Measurements from ENCODE around the gene CDH24. TPM values are rescaled to one million over a fixed set of nuclear protein-coding genes. Genes with fewer than 3 reads are reported as not detected.

CDH24 gene
- total and polyA plus RNA-seq, 2 experiments from 2014 or later: 1.5 to 3.8 TPM

DNA sequence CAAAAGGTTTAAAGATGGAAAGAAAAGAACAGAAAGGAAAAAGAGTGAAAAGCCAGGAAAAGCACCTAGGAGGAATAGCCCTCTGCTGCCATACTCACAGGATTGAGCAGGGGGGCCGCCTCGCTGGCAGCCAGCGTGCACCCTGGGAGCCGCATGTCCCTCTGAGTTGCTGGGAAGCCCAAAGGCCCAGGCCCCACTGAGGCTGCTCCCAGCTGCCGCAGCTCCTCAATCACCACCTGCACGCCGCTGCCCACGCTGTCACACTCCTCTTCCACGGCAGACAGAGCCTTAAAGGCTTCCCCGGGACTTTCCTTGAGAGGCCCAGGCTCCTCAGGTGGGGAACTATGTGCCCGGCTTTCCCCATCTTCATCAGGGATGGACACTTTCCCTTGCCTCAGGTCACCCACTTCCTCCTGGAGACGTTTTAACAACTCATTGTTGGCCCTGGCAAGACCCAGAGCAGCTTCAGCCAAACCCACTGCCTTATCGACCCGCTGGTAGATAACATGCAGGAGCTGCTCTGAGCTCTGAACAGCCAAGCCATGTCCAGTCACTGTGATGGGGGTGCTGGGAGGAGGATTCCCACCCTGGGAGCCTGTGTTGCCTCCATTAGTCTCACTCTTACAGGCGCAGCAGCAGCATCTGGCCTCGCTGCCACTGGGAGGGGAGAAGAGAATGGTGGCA is 58.8 kb downstream of the CDH24 start:
- H3K36me3 ChIP-seq (ENCODE audit: low read depth): no peaks in the 10 kb centered on the region
- no peak overlapping the region for H3K4me2 ChIP-seq (ENCODE audit: unreplicated experiment)
- H3K27ac ChIP-seq: no peak overlapping the region
- no peaks in the 10 kb centered on the region for H3K79me2 ChIP-seq (ENCODE audit: insufficient read depth)
- H3F3A ChIP-seq (ENCODE audit: insufficient read depth): no peaks in the 10 kb centered on the region
- H3K9me2 ChIP-seq (ENCODE audit: insufficient read depth): no peaks in the 10 kb centered on the region
- no peaks in the 10 kb centered on the region for H3K27me3 ChIP-seq (replicated peaks; ENCODE audit: insufficient read depth)
- WGBS, 2 experiments (ENCODE audit: low coverage in 1 of 2, low lambda C conversion rate in 2 of 2, missing lambda C conversion rate in 2 of 2): 90 to 92% methylated on average over 16 of the region's 16 CpGs
- no peak for DNase-seq
- no peaks in the 10 kb centered on the region for H3K9me3 ChIP-seq (ENCODE audit: low read depth)
- H3K9ac ChIP-seq: no peak overlapping the region
- no peaks in the 10 kb centered on the region for H4K20me1 ChIP-seq (ENCODE audit: insufficient read depth)
- no peak overlapping the region for H3K4me3 ChIP-seq
- no peak for TF ChIP-seq EZH2 (IDR thresholded peaks at IDR 0.05; ENCODE audit: insufficient read depth, poor library complexity, severe bottlenecking)
- no peak for TF ChIP-seq EZH2phosphoT487 (IDR thresholded peaks at IDR 0.05; ENCODE audit: insufficient read depth, low read depth)
- in situ Hi-C loops (cut with MboI): no loop called here
- H3K4me1 ChIP-seq (ENCODE audit: insufficient read depth): peaks cover 9% of the 10 kb centered on the region
- no peak overlapping the region for H2AFZ ChIP-seq

DNA sequence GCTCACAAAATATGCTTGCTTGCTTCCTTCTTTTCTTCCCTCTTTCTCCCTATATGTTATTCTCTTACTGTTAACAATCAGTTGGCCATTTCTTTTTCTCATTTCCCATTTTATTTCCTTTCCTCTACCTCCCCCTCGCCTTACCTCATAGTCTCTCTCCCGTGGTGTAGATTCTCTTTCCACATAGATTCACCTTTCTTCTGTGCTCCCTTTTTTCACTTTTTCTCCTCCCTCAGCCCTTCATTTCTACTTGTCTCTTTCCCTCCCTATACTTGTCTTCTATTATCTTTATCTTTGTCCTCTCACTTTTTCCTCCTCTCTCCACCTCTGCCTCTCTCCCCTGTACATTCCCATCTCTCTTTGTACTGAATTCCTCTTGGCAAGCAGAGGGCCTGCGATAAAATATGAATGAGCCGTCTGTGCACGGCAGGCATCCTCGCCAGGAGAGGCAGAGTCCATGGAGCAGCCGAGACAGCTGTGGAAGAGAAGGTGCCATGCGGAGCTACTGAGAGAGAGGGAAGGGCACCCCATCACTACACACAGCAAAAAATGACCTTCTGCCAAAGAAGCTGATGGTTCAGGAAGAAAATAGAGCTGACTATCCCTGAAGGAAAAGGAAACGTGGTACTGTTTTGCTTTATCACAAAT is 59.5 kb downstream of the CDH24 start:
- no peaks in the 10 kb centered on the region for H3K36me3 ChIP-seq (ENCODE audit: low read depth)
- no peak overlapping the region for H3K9ac ChIP-seq
- no peak overlapping the region for H3K4me2 ChIP-seq (ENCODE audit: unreplicated experiment)
- no peak overlapping the region for H3K4me3 ChIP-seq
- peaks cover 9% of the 10 kb centered on the region for H3K4me1 ChIP-seq (ENCODE audit: insufficient read depth)
- H2AFZ ChIP-seq: no peak overlapping the region
- in situ Hi-C loops (cut with MboI): no loop called here
- WGBS, 2 experiments (ENCODE audit: low coverage in 1 of 2, low lambda C conversion rate in 2 of 2, missing lambda C conversion rate in 2 of 2): 74 to 76% methylated on average over 9 of the region's 9 CpGs
- no peaks in the 10 kb centered on the region for H3K27me3 ChIP-seq (replicated peaks; ENCODE audit: insufficient read depth)
- no peaks in the 10 kb centered on the region for H3F3A ChIP-seq (ENCODE audit: insufficient read depth)
- no peak overlapping the region for H3K27ac ChIP-seq
- H3K9me3 ChIP-seq (ENCODE audit: low read depth): no peaks in the 10 kb centered on the region
- H3K79me2 ChIP-seq (ENCODE audit: insufficient read depth): no peaks in the 10 kb centered on the region
- TF ChIP-seq EZH2 (IDR thresholded peaks at IDR 0.05; ENCODE audit: insufficient read depth, poor library complexity, severe bottlenecking) (no peak), EZH2phosphoT487 (IDR thresholded peaks at IDR 0.05; ENCODE audit: insufficient read depth, low read depth) (no peak)
- no peak for DNase-seq
- H4K20me1 ChIP-seq (ENCODE audit: insufficient read depth): no peaks in the 10 kb centered on the region
- no peaks in the 10 kb centered on the region for H3K9me2 ChIP-seq (ENCODE audit: insufficient read depth)

Other genes with a start within 250 kb of the CDH24 start
- gene SLC7A7, start 242.1 kb downstream of the CDH24 start, total RNA-seq (2014; rRNA removed; shearing (Covaris generic)): 0.65 and 0.89 TPM in 2 replicates
- gene SLC7A7, start 242.1 kb downstream of the CDH24 start, polyA plus RNA-seq (2016; fragmentation: Nextera tagmentation; extraction: Ambion mirVana): 0.63 and 1.7 TPM in 2 replicates
- gene MRPL52, start 227.6 kb downstream of the CDH24 start, total RNA-seq (2014; rRNA removed; shearing (Covaris generic)): 44.3 and 96.6 TPM in 2 replicates
- 208 and 230 TPM in 2 replicates for gene MRPL52, start 227.6 kb downstream of the CDH24 start, polyA plus RNA-seq (2016; fragmentation: Nextera tagmentation; extraction: Ambion mirVana)
- gene MMP14, start 220.9 kb downstream of the CDH24 start, total RNA-seq (2014; rRNA removed; shearing (Covaris generic)): 450 and 475 TPM in 2 replicates
- 50.1 and 50.8 TPM in 2 replicates for gene MMP14, start 220.9 kb downstream of the CDH24 start, polyA plus RNA-seq (2016; fragmentation: Nextera tagmentation; extraction: Ambion mirVana)
- 202 and 253 TPM in 2 replicates for gene LRP10, start 185.8 kb downstream of the CDH24 start, total RNA-seq (2014; rRNA removed; shearing (Covaris generic))
- gene LRP10, start 185.8 kb downstream of the CDH24 start, polyA plus RNA-seq (2016; fragmentation: Nextera tagmentation; extraction: Ambion mirVana): 159 and 161 TPM in 2 replicates
- gene REM2, start 174.3 kb downstream of the CDH24 start, total RNA-seq (2014; rRNA removed; shearing (Covaris generic)): 0.22 TPM in 1 of 2 replicates, not detected in the other
- 0.29 TPM in 1 of 2 replicates, not detected in the other for gene REM2, start 174.3 kb downstream of the CDH24 start, polyA plus RNA-seq (2016; fragmentation: Nextera tagmentation; extraction: Ambion mirVana)
- 42.6 and 57.2 TPM in 2 replicates for gene RBM23, start 138.4 kb downstream of the CDH24 start, total RNA-seq (2014; rRNA removed; shearing (Covaris generic))
- gene RBM23, start 138.4 kb downstream of the CDH24 start, polyA plus RNA-seq (2016; fragmentation: Nextera tagmentation; extraction: Ambion mirVana): 33.8 and 36.5 TPM in 2 replicates
- 42.2 and 61.0 TPM in 2 replicates for gene PRMT5, start 128.1 kb downstream of the CDH24 start, total RNA-seq (2014; rRNA removed; shearing (Covaris generic))
- 80.1 and 84.1 TPM in 2 replicates for gene PRMT5, start 128.1 kb downstream of the CDH24 start, polyA plus RNA-seq (2016; fragmentation: Nextera tagmentation; extraction: Ambion mirVana)
- gene HAUS4, start 100.4 kb downstream of the CDH24 start, total RNA-seq (2014; rRNA removed; shearing (Covaris generic)): 29.0 and 35.0 TPM in 2 replicates
- gene HAUS4, start 100.4 kb downstream of the CDH24 start, polyA plus RNA-seq (2016; fragmentation: Nextera tagmentation; extraction: Ambion mirVana): 14.1 and 14.5 TPM in 2 replicates
- gene AJUBA, start 75.0 kb downstream of the CDH24 start, total RNA-seq (2014; rRNA removed; shearing (Covaris generic)): 62.7 and 70.7 TPM in 2 replicates
- gene AJUBA, start 75.0 kb downstream of the CDH24 start, polyA plus RNA-seq (2016; fragmentation: Nextera tagmentation; extraction: Ambion mirVana): 17.8 and 19.3 TPM in 2 replicates
- 7.1 and 11.4 TPM in 2 replicates for gene C14orf93, start 47.4 kb downstream of the CDH24 start, total RNA-seq (2014; rRNA removed; shearing (Covaris generic))
- 2.2 and 3.4 TPM in 2 replicates for gene C14orf93, start 47.4 kb downstream of the CDH24 start, polyA plus RNA-seq (2016; fragmentation: Nextera tagmentation; extraction: Ambion mirVana)
- 217 and 263 TPM in 2 replicates for gene PSMB5, start 22.6 kb downstream of the CDH24 start, total RNA-seq (2014; rRNA removed; shearing (Covaris generic))
- 274 and 277 TPM in 2 replicates for gene PSMB5, start 22.6 kb downstream of the CDH24 start, polyA plus RNA-seq (2016; fragmentation: Nextera tagmentation; extraction: Ambion mirVana)
- not detected in 2 replicates for gene PSMB11, start 15.3 kb downstream of the CDH24 start, total RNA-seq (2014; rRNA removed; shearing (Covaris generic))
- gene PSMB11, start 15.3 kb downstream of the CDH24 start, polyA plus RNA-seq (2016; fragmentation: Nextera tagmentation; extraction: Ambion mirVana): not detected in 2 replicates
- 61.0 and 63.7 TPM in 2 replicates for gene ACIN1, start 37.6 kb upstream of the CDH24 start, total RNA-seq (2014; rRNA removed; shearing (Covaris generic))
- 28.8 and 35.5 TPM in 2 replicates for gene ACIN1, start 37.6 kb upstream of the CDH24 start, polyA plus RNA-seq (2016; fragmentation: Nextera tagmentation; extraction: Ambion mirVana)
- 48.7 and 55.5 TPM in 2 replicates for gene C14orf119, start 38.0 kb upstream of the CDH24 start, total RNA-seq (2014; rRNA removed; shearing (Covaris generic))
- 157 and 166 TPM in 2 replicates for gene C14orf119, start 38.0 kb upstream of the CDH24 start, polyA plus RNA-seq (2016; fragmentation: Nextera tagmentation; extraction: Ambion mirVana)
- not detected in 2 replicates for gene CIROP, start 47.5 kb upstream of the CDH24 start, total RNA-seq (2014; rRNA removed; shearing (Covaris generic))
- gene CIROP, start 47.5 kb upstream of the CDH24 start, polyA plus RNA-seq (2016; fragmentation: Nextera tagmentation; extraction: Ambion mirVana): 0.09 TPM in 1 of 2 replicates, not detected in the other
- not detected in 2 replicates for gene CEBPE, start 61.7 kb upstream of the CDH24 start, total RNA-seq (2014; rRNA removed; shearing (Covaris generic))
- not detected in 2 replicates for gene CEBPE, start 61.7 kb upstream of the CDH24 start, polyA plus RNA-seq (2016; fragmentation: Nextera tagmentation; extraction: Ambion mirVana)
- gene SLC7A8, start 126.1 kb upstream of the CDH24 start, total RNA-seq (2014; rRNA removed; shearing (Covaris generic)): 2.7 and 6.7 TPM in 2 replicates
- gene SLC7A8, start 126.1 kb upstream of the CDH24 start, polyA plus RNA-seq (2016; fragmentation: Nextera tagmentation; extraction: Ambion mirVana): 9.8 and 9.9 TPM in 2 replicates
- gene RNF212B, start 180.4 kb upstream of the CDH24 start, total RNA-seq (2014; rRNA removed; shearing (Covaris generic)): not detected in 2 replicates
- gene RNF212B, start 180.4 kb upstream of the CDH24 start, polyA plus RNA-seq (2016; fragmentation: Nextera tagmentation; extraction: Ambion mirVana): not detected in 2 replicates
- gene HOMEZ, start 228.6 kb upstream of the CDH24 start, total RNA-seq (2014; rRNA removed; shearing (Covaris generic)): 7.6 and 8.7 TPM in 2 replicates
- gene HOMEZ, start 228.6 kb upstream of the CDH24 start, polyA plus RNA-seq (2016; fragmentation: Nextera tagmentation; extraction: Ambion mirVana): 5.0 and 5.8 TPM in 2 replicates
- gene PPP1R3E, start 245.3 kb upstream of the CDH24 start, total RNA-seq (2014; rRNA removed; shearing (Covaris generic)): 4.1 and 4.3 TPM in 2 replicates
- 1.4 and 1.6 TPM in 2 replicates for gene PPP1R3E, start 245.3 kb upstream of the CDH24 start, polyA plus RNA-seq (2016; fragmentation: Nextera tagmentation; extraction: Ambion mirVana)
- 22.5 and 35.0 TPM in 2 replicates for gene BCL2L2, start 249.3 kb upstream of the CDH24 start, total RNA-seq (2014; rRNA removed; shearing (Covaris generic))
- 6.4 and 8.1 TPM in 2 replicates for gene BCL2L2, start 249.3 kb upstream of the CDH24 start, polyA plus RNA-seq (2016; fragmentation: Nextera tagmentation; extraction: Ambion mirVana)

Data from GM23248 (cell line).